HepG2 (cell line): Measurements from ENCODE around the gene EPB41L4A. TPM values are rescaled to one million over a fixed set of nuclear protein-coding genes. Genes with fewer than 3 reads are reported as not detected.

Experiments used
- CREB1 ChIP-seq, 2 experiments: fragments of 450-650 bp in 1 of 2; IDR thresholded peaks; 2 replicates each; pipeline ENCODE4 v1.6.1; 2016 to 2017; ENCODE audit warnings: control low read depth in 1 of 2, mild to moderate bottlenecking in 1 of 2, missing compliant biosample characterization in 1 of 2, missing genetic modification characterization in 1 of 2
- EHMT2 ChIP-seq: fragments of 200-600 bp; sonication (generic); IDR thresholded peaks from 2 replicates; pipeline ENCODE4 v1.7.0; 2017; ENCODE audit warnings: antibody characterized with exemption, low read depth, low read length, borderline replicate concordance
- FLYWCH1 ChIP-seq: sonication (generic); formaldehyde crosslinking; IDR thresholded peaks from 2 replicates; pipeline ENCODE4 v1.8.1; 2023; ENCODE audit warnings: mild to moderate bottlenecking, missing genetic modification reagents
- FOSL2 ChIP-seq: sonication (generic); formaldehyde crosslinking; IDR thresholded peaks from 2 replicates; pipeline ENCODE4 v1.4.0; 2020; ENCODE audit warnings: missing genetic modification reagents
- HIC2 ChIP-seq: sonication (generic); formaldehyde crosslinking; IDR thresholded peaks from 2 replicates; pipeline ENCODE4 v1.9.0; 2022; ENCODE audit warnings: low read depth, missing genetic modification reagents
- MTF1 ChIP-seq: sonication (generic); formaldehyde crosslinking; IDR thresholded peaks from 2 replicates; pipeline ENCODE4 v1.5.0; 2020; ENCODE audit warnings: missing genetic modification reagents
- MXI1 ChIP-seq: IDR thresholded peaks from 3 replicates; pipeline ENCODE4 v1.6.1; 2012; ENCODE audit warnings: low read depth, low read length, inconsistent platforms, borderline replicate concordance
- NRL ChIP-seq: sonication (generic); formaldehyde crosslinking; IDR thresholded peaks from 2 replicates; pipeline ENCODE4 v1.5.0; 2020; ENCODE audit warnings: missing genetic modification reagents, mild to moderate bottlenecking, moderate library complexity, borderline replicate concordance
- PBX2 ChIP-seq: IDR thresholded peaks from 2 replicates; pipeline ENCODE4 v1.6.1; 2016; ENCODE audit warnings: control low read depth
- PBX3 ChIP-seq: sonication (generic); formaldehyde crosslinking; IDR thresholded peaks from 2 replicates; pipeline ENCODE4 v1.8.1; 2023; ENCODE audit warnings: missing genetic modification reagents, inconsistent platforms, borderline replicate concordance
- RBM39 ChIP-seq: fragments of 200-400 bp; formaldehyde crosslinking; IDR thresholded peaks from one replicate; pipeline ENCODE4 v1.6.1; 2018; ENCODE audit warnings: antibody characterized with exemption, mild to moderate bottlenecking, low read depth, low read length; ENCODE audit not compliant: poor library complexity, severe bottlenecking
- SNAPC2 ChIP-seq: sonication (generic); formaldehyde crosslinking; IDR thresholded peaks from 2 replicates; pipeline ENCODE4 v1.8.1; 2022; ENCODE audit warnings: mild to moderate bottlenecking, missing genetic modification reagents
- SSRP1 ChIP-seq: IDR thresholded peaks from 2 replicates; pipeline ENCODE4 v1.6.1; 2016; ENCODE audit warnings: control low read depth
- ZC3H13 ChIP-seq: sonication (generic); formaldehyde crosslinking; IDR thresholded peaks from 2 replicates; pipeline ENCODE4 v1.8.1; 2023; ENCODE audit warnings: mild to moderate bottlenecking, missing genetic modification reagents, moderate library complexity
- ZFP90 ChIP-seq: sonication (generic); formaldehyde crosslinking; IDR thresholded peaks from 2 replicates; pipeline ENCODE4 v1.8.0; 2022; ENCODE audit warnings: missing genetic modification reagents, mild to moderate bottlenecking, inconsistent platforms, borderline replicate concordance
- ZNF10 ChIP-seq: sonication (generic); formaldehyde crosslinking; IDR thresholded peaks from 2 replicates; pipeline ENCODE4 v1.4.0; 2020; ENCODE audit warnings: mild to moderate bottlenecking, low read depth, missing genetic modification reagents, borderline replicate concordance
- ZNF275 ChIP-seq: sonication (generic); formaldehyde crosslinking; IDR thresholded peaks from 2 replicates; pipeline ENCODE4 v1.8.0; 2022; ENCODE audit warnings: missing genetic modification reagents, mild to moderate bottlenecking, inconsistent platforms, borderline replicate concordance
- ZNF414 ChIP-seq: sonication (generic); formaldehyde crosslinking; IDR thresholded peaks from 2 replicates; pipeline ENCODE4 v1.5.0; 2020; ENCODE audit warnings: missing genetic modification reagents
- ZNF740 ChIP-seq: sonication (generic); formaldehyde crosslinking; IDR thresholded peaks from 2 replicates; pipeline ENCODE4 v1.4.0; 2020; ENCODE audit warnings: missing genetic modification reagents
- ZNF841 ChIP-seq: sonication (generic); formaldehyde crosslinking; IDR thresholded peaks from 2 replicates; pipeline ENCODE4 v1.8.1; 2023; ENCODE audit warnings: missing genetic modification reagents, borderline replicate concordance
- polyA plus RNA-seq, 8 experiments: library from polyadenylated mRNA; depleted of rRNA in 3 of 8; stranded (reverse) in 7 of 8; unstranded in 1 of 8; fragments of >200 nt; fragmentation: Illumina TruSeq in 4 of 8; extraction: Trizol in 4 of 8; gene quantifications; 2 replicates each; pipeline versions ENCODE4 v1.2.1 to v1.2.3, GENCODE V29; 2011 to 2016; ENCODE audit warnings: low read depth in 4 of 8, missing spikeins in 1 of 8, mixed read lengths in 1 of 8; ENCODE audit not compliant: insufficient read depth in 1 of 8
- total RNA-seq, 5 experiments: library from RNA; depleted of rRNA; stranded (reverse); fragments of >200 nt; fragmentation: Illumina TruSeq; extraction: Trizol; gene quantifications; 2 replicates each; pipeline ENCODE4 v1.2.3, GENCODE V29; 2016; ENCODE audit warnings: low read depth in 1 of 5

The EPB41L4A gene
- total and polyA plus RNA-seq, 2 of the 13 experiments (the other 11 are each of a cell fraction or from before 2014, with no cell fraction given), result 0.07 TPM; not detected in 1

- TF ChIP-seq FLYWCH1 (CRISPR knock-in tag) (no peak), RBM39 (peak; percentile 98), SNAPC2 (peak; percentile 67; the same call in 1 of the 2 replicates), HIC2 (CRISPR knock-in tag) (peak; percentile 32; the same call in 1 of the 2 replicates), ZNF10 (CRISPR knock-in tag) (no peak), SSRP1 (peak; percentile 79; the same call in 1 of the 2 replicates), FOSL2 (peak; percentile 75), ZNF275 (CRISPR knock-in tag) (0 out of 2 replicates have a peak, but pooled peaks have one; percentile 63), CREB1 (IDR thresholded peaks at IDR 0.05) (peak; percentile 48), CREB1 (CRISPR knock-in tag; IDR thresholded peaks at IDR 0.05) (peak; percentile 70), NRL (peak; percentile 89; the same call in 1 of the 2 replicates), MXI1 (no peak; the same call in 2 of the 3 replicates), ZFP90 (peak; percentile 94), PBX2 (CRISPR knock-in tag) (no peak), MTF1 (CRISPR knock-in tag) (peak; percentile 44), ZNF740 (CRISPR knock-in tag) (peak; percentile 71; the same call in 1 of the 2 replicates), PBX3 (CRISPR knock-in tag) (peak; percentile 84; the same call in 1 of the 2 replicates), ZC3H13 (CRISPR knock-in tag) (peak; percentile 77; the same call in 1 of the 2 replicates), EHMT2 (no peak), ZNF414 (CRISPR knock-in tag) (peak; percentile 97), ZNF841 (CRISPR knock-in tag) (no peak)
Observed at GRCh38 chr5:112160652-112161391, 258.3 kb downstream of the EPB41L4A start (continued).
